RPMI8226 (cell line): Measurements from ENCODE around the gene MACF1.

Source experiments
- DNase-seq: peaks from one replicate; pipeline ENCODE4 v3.0.0-alpha.2; 2015

MACF1 gene

GRCh38 chr1:39214998-39215873, 10.7 kb downstream of the MACF1 start:
- DNase-seq = peak; percentile 70

- DNase-seq = no peak
These were observed 12.3 kb downstream of the MACF1 start for GRCh38 chr1:39216771-39217170.

GRCh38 chr1:39220891-39221870, 16.7 kb downstream of the MACF1 start:
- DNase-seq = no peak

GRCh38 chr1:39224295-39224829, 19.9 kb downstream of the MACF1 start:
- no peak for DNase-seq

- no peak for DNase-seq
These were observed 22.3 kb downstream of the MACF1 start for GRCh38 chr1:39226836-39227235.

GRCh38 chr1:39228252-39228651, 23.8 kb downstream of the MACF1 start:
- no peak for DNase-seq

- no peak for DNase-seq
These were observed 25.0 kb downstream of the MACF1 start for GRCh38 chr1:39229504-39229903.

- peak; percentile 25 for DNase-seq
These were observed 26.0 kb downstream of the MACF1 start for GRCh38 chr1:39230261-39231190.

GRCh38 chr1:39236971-39237370, 32.5 kb downstream of the MACF1 start:
- no peak for DNase-seq

GRCh38 chr1:39238476-39238875, 34.0 kb downstream of the MACF1 start:
- DNase-seq = no peak

- no peak for DNase-seq
These were observed 35.5 kb downstream of the MACF1 start for GRCh38 chr1:39239968-39240367.

GRCh38 chr1:39243302-39243701, 38.8 kb downstream of the MACF1 start:
- no peak for DNase-seq

GRCh38 chr1:39250460-39251240, 46.2 kb downstream of the MACF1 start:
- peak; percentile 15 for DNase-seq

- no peak for DNase-seq
These were observed 50.7 kb downstream of the MACF1 start for GRCh38 chr1:39255222-39255621.

- DNase-seq = peak; percentile 64
These were observed 53.8 kb downstream of the MACF1 start for GRCh38 chr1:39258146-39258924.

- DNase-seq = no peak
These were observed 54.4 kb downstream of the MACF1 start for GRCh38 chr1:39258925-39259244.

GRCh38 chr1:39261712-39262221, 57.3 kb downstream of the MACF1 start:
- no peak for DNase-seq

GRCh38 chr1:39262802-39263201, 58.3 kb downstream of the MACF1 start:
- no peak for DNase-seq

GRCh38 chr1:39266269-39266668, 61.8 kb downstream of the MACF1 start:
- peak; percentile 40 for DNase-seq

GRCh38 chr1:39266792-39267191, 62.3 kb downstream of the MACF1 start:
- no peak for DNase-seq
